ENCODE measurements around the gene MACROD2. TPM values are rescaled to one million over a fixed set of nuclear protein-coding genes. Genes with fewer than 3 reads are reported as not detected.
A peak's percentile ranks its signal among the peaks of the same experiment; 100 is the strongest.

The MACROD2 gene
- total RNA-seq, 1 donor = 0.81 TPM

DNA sequence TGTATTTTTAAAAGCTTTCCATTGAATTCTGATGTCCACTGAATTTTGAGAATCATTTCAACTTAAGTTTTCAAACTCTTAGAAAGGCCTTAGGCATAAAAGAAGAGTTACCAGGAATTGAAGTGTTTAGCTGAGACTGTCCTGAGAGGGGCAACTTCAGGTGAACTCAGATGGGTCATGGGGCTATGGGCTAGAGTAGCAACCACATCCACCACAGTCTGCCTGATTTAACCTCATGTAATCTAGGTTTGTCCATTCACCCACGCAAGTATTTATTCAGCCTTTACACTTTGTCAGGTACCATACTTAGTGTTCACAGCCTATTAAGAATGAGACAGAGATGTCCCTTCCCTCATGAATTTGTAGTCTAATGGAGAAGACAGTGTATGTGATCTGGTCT, 2076.9 kb downstream of the MACROD2 start:
- no peak for DNase-seq (ENCODE audit: low read depth in 2 of 3, low spot score in 2 of 3)

- DNase-seq (ENCODE audit: low read depth in 2 of 3, low spot score in 2 of 3) = no peak
Observed at GRCh38 chr20:16078172-16078898, 2083.0 kb downstream of the MACROD2 start.

GRCh38 chr20:16081421-16081820, 2086.1 kb downstream of the MACROD2 start:
- DNase-seq (ENCODE audit: low read depth in 2 of 3, low spot score in 2 of 3) = no peak

DNA sequence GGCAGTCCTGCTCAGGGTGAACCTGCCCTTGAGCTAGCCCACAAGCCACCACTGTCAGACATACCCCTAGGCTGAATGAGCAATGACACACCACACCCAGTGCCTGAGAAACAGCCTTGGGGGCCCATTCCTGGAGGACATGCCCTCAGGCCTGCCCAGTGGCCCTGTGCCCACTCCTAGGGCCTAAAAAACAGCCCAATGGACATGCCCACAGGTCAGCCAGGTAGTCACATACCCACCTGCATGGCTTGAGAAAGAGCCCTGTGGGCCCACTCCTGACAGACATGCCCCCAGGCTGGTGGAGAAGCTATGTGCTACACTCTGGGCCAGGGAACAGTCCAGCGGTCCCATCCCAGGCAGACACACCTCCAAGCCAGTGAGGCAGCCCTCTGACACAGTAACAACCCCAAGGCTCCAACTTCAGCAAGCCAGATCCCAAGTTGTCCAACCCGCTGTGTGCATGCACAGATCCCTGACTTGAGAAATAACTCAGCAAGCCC, 2086.8 kb downstream of the MACROD2 start:
- DNase-seq (ENCODE audit: low read depth in 2 of 3, low spot score in 2 of 3) = no peak

DNA sequence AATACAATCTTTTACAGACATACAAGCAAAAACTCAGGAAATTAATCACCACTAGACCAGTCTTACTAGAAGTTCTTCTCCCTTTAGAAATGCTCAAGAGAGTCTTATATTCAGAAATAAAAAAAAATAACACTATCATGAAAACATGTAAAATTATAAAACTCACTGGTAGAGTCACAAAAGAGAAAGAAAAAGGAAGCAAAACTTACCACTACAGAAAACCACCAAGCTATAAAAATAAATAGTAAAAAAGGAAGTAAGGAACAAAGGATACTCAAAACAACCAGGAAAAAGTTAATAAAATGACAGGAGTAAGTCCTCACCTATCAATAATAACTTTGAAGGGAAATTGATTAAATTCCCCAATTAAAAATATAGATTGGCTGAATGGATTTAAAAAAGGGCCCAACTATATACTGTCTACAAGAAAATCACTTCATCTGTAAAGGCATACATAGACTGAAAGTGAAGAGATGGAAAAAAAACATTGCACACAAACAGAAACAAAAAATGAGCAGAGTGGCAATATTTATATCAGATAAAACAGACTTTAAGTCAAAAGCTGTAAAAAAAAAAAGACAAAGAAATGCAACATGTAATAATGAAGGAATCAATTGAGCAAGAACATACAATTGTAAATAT, 2088.4 kb downstream of the MACROD2 start:
- peak in 1 of 3 donors; percentile 14 for DNase-seq (ENCODE audit: low read depth in 2 of 3, low spot score in 2 of 3)

GRCh38 chr20:16095226-16095625, 2099.9 kb downstream of the MACROD2 start:
- no peak for DNase-seq (ENCODE audit: low read depth in 2 of 3, low spot score in 2 of 3)

GRCh38 chr20:16096756-16097326, 2101.5 kb downstream of the MACROD2 start:
- DNase-seq (ENCODE audit: low read depth in 2 of 3, low spot score in 2 of 3) = no peak

GRCh38 chr20:16097788-16098187, 2102.5 kb downstream of the MACROD2 start:
- no peak for DNase-seq (ENCODE audit: low read depth in 2 of 3, low spot score in 2 of 3)

GRCh38 chr20:16098890-16099639, 2103.7 kb downstream of the MACROD2 start:
- no peak for DNase-seq (ENCODE audit: low read depth in 2 of 3, low spot score in 2 of 3)

GRCh38 chr20:16100111-16100510, 2104.8 kb downstream of the MACROD2 start:
- no peak for DNase-seq (ENCODE audit: low read depth in 2 of 3, low spot score in 2 of 3)

GRCh38 chr20:16100767-16101166, 2105.5 kb downstream of the MACROD2 start:
- DNase-seq (ENCODE audit: low read depth in 2 of 3, low spot score in 2 of 3) = no peak

Small RNAs within 50 kb of the gene (small RNA-seq; reads per million reads assigned to genes)
- not detected for gene RN7SL864P
- not detected for gene RNA5SP475
- gene RNU6-1159P = not detected
- gene RNU6-115P = not detected
- not detected for gene RNU6-228P
- not detected for gene RNU6-278P
- not detected for gene RPS3P1

Other genes with a start within 250 kb of the MACROD2 start
- gene ESF1, start 210.6 kb upstream of the MACROD2 start, total RNA-seq = 0.81 TPM
- gene NDUFAF5, start 210.5 kb upstream of the MACROD2 start, total RNA-seq = 2.4 TPM
- not detected for gene SEL1L2, start 4.9 kb upstream of the MACROD2 start, total RNA-seq

Measured in hematopoietic multipotent progenitor cell (in vitro differentiated cells).